GM12878 (cell line): ENCODE measurements around the gene ASAP2. TPM values are rescaled to one million over a fixed set of nuclear protein-coding genes. Genes with fewer than 3 reads are reported as not detected.

ENCODE experiments used
- ATAC-seq: fragments of 200-7000 bp; cut with Tn5 transposase; 3 replicates; pipeline ENCODE4 v1.9.1; 2020; ENCODE audit warnings: mild to moderate bottlenecking, moderate library complexity
- BruUV-seq: library from RNA; stranded (reverse); fragments of 400-500 nt; replicated peaks from 2 replicates; lab custom pipeline; 2021; lab: Mats Ljungman, UMichigan
- CTCF ChIA-PET: fragments of 300-600 bp; sonication (Branson Sonifier 250); formaldehyde crosslinking; extraction: SDS; loops from one replicate; lab custom pipeline; 2021; ENCODE audit warnings: inconsistent platforms; lab: Yijun Ruan, JAX
- POLR2A ChIA-PET: fragments of 350-600 bp; formaldehyde crosslinking; extraction: SDS; loops from one replicate; lab custom pipeline; 2021; ENCODE audit warnings: inconsistent platforms; lab: Charles Lee
- RAD21 ChIA-PET: fragments of 300-600 bp; sonication (Branson Sonifier 250); formaldehyde crosslinking; loops from one replicate; lab custom pipeline; 2023; ENCODE audit warnings: antibody characterized with exemption; ENCODE audit not compliant: unreplicated experiment; lab: Charles Lee
- SMC1A ChIA-PET: fragments of 300-600 bp; sonication (Branson Sonifier 250); formaldehyde crosslinking; loops from one replicate; lab custom pipeline; 2023; ENCODE audit not compliant: unreplicated experiment, uncharacterized antibody; lab: Charles Lee
- DNase-seq: peaks from one replicate; pipeline ENCODE4 v3.0.0-alpha.2; 2011; ENCODE audit warnings: low read depth, low spot score
- FAIRE-seq: peaks from 3 replicates; lab custom pipeline; 2011; peaks lifted over from hg19 to GRCh38; lab: Jason Lieb, UNC
- H2AFZ ChIP-seq: 2 replicates; pipeline ENCODE4 v1.6.0; 2011; ENCODE audit warnings: low read depth, low read length, control low read depth; ENCODE audit not compliant: control insufficient read depth
- H3K27ac ChIP-seq: 2 replicates; pipeline ENCODE4 v1.5.1; 2011; ENCODE audit warnings: control low read depth; ENCODE audit not compliant: control insufficient read depth, insufficient read depth
- H3K27me3 ChIP-seq, 2 experiments: replicated peaks in 1 of 2; 2 replicates each; pipeline versions ENCODE4 v1.6.0 to v1.6.1; 2011; ENCODE audit warnings: low read length in 1 of 2; ENCODE audit not compliant: control insufficient read depth in 2 of 2, insufficient read depth in 2 of 2
- H3K36me3 ChIP-seq, 2 experiments: 2 replicates each; pipeline ENCODE4 v1.5.1; 2011; ENCODE audit warnings: low read length in 1 of 2; ENCODE audit not compliant: control insufficient read depth in 2 of 2, insufficient read depth in 2 of 2
- H3K4me1 ChIP-seq: 2 replicates; pipeline ENCODE4 v1.6.1; 2011; ENCODE audit warnings: mild to moderate bottlenecking, low read length, moderate library complexity, mixed read lengths; ENCODE audit not compliant: control insufficient read depth, insufficient read depth
- H3K4me2 ChIP-seq: 2 replicates; pipeline ENCODE4 v1.6.0; 2011; ENCODE audit warnings: control low read depth; ENCODE audit not compliant: control insufficient read depth, insufficient read depth
- H3K4me3 ChIP-seq: fragments of 200-600 bp; sonication (generic); 2 replicates; pipeline ENCODE4 v1.5.1; 2016
- H3K79me2 ChIP-seq: 2 replicates; pipeline ENCODE4 v1.6.0; 2011; ENCODE audit warnings: low read length; ENCODE audit not compliant: control insufficient read depth, insufficient read depth
- H3K9ac ChIP-seq: 2 replicates; pipeline ENCODE4 v1.8.0; 2011; ENCODE audit warnings: low read length, control low read depth, mixed read lengths; ENCODE audit not compliant: control insufficient read depth, insufficient read depth
- H3K9me3 ChIP-seq: replicated peaks from 3 replicates; pipeline ENCODE4 v1.5.1; 2011; ENCODE audit warnings: mild to moderate bottlenecking, low read length; ENCODE audit not compliant: control insufficient read depth, insufficient read depth
- H4K20me1 ChIP-seq: 2 replicates; pipeline ENCODE4 v1.6.0; 2011; ENCODE audit not compliant: control insufficient read depth, insufficient read depth
- FOXK2 ChIP-seq: fragments of 450-650 bp; IDR thresholded peaks from 2 replicates; pipeline ENCODE4 v1.6.1; 2017; ENCODE audit warnings: mild to moderate bottlenecking, moderate library complexity
- MXI1 ChIP-seq: fragments of 150-350 bp; IDR thresholded peaks from 2 replicates; pipeline ENCODE4 v1.6.1; 2011; ENCODE audit warnings: low read depth, mild to moderate bottlenecking, inconsistent platforms, low read length, improper control_type of control experiment
- NFYA ChIP-seq: IDR thresholded peaks from 2 replicates; pipeline ENCODE4 v1.6.1; 2011; ENCODE audit warnings: low read depth, mild to moderate bottlenecking, low read length, improper control_type of control experiment, borderline replicate concordance
- NR2C1 ChIP-seq: fragments of 450-650 bp; IDR thresholded peaks from 2 replicates; pipeline ENCODE4 v1.6.1; 2017; ENCODE audit warnings: antibody characterized with exemption, mild to moderate bottlenecking, moderate library complexity
- RCOR1 ChIP-seq: conservative IDR thresholded peaks from 2 replicates; pipeline ENCODE4 v1.6.1; 2012; ENCODE audit warnings: low read depth, low read length, improper control_type of control experiment
- SMAD1 ChIP-seq: fragments of 450-650 bp; IDR thresholded peaks from 2 replicates; pipeline ENCODE4 v1.6.1; 2018; ENCODE audit warnings: mild to moderate bottlenecking, low read depth; ENCODE audit not compliant: partially characterized antibody
- SPI1 ChIP-seq: IDR thresholded peaks from 2 replicates; pipeline ENCODE4 v1.6.1; 2011; ENCODE audit warnings: low read depth, mild to moderate bottlenecking, low read length, moderate library complexity, borderline replicate concordance; ENCODE audit not compliant: insufficient read depth
- STAT3 ChIP-seq: IDR thresholded peaks from 2 replicates; pipeline ENCODE4 v1.6.1; 2011; ENCODE audit warnings: low read depth, low read length, improper control_type of control experiment
- USF2 ChIP-seq: IDR thresholded peaks from 2 replicates; pipeline ENCODE4 v1.6.1; 2011; ENCODE audit warnings: low read depth, low read length, improper control_type of control experiment, borderline replicate concordance
- WGBS: methylation state at CpG from one replicate; pipeline ENCODE4 v1.1.6; 2016; ENCODE audit warnings: low lambda C conversion rate; ENCODE audit not compliant: insufficient replicate concordance, insufficient coverage; ENCODE audit errors: missing lambda C conversion rate; 5-methylcytosine and 5-hydroxymethylcytosine counted together
- in situ Hi-C: fragments of 300-500 bp; cut with MboI; formaldehyde crosslinking; loops from 9 replicates; pipeline ENCODE4 v1.14.3; 2018; ENCODE audit warnings: mixed read lengths
- intact Hi-C: fragments of 100-400 bp; cut with micrococcal nuclease; formaldehyde crosslinking; loops from one replicate; pipeline ENCODE4 v1.14.2; 2022; ENCODE audit not compliant: unreplicated experiment
- polyA plus RNA-seq, 11 experiments: library from polyadenylated mRNA; depleted of rRNA in 4 of 11; unstranded in 6 of 11; stranded (reverse) in 5 of 11; fragments of >200 nt; fragmentation: Nextera tagmentation in 4 of 11; fragmentation: Illumina TruSeq in 1 of 11; extraction: Ambion mirVana in 4 of 11; extraction: Trizol in 1 of 11; gene quantifications; 1 replicate in 1 of 11; 2 replicates in 10 of 11; pipeline versions ENCODE4 v1.2.1 to v1.2.3, GENCODE V29; 2011 to 2016; ENCODE audit warnings: inconsistent platforms in 2 of 11, missing spikeins in 2 of 11, low read depth in 1 of 11
- total RNA-seq, 4 experiments: library from RNA; depleted of rRNA in 3 of 4; stranded (reverse); fragments of >200 nt in 3 of 4; fragmentation: Illumina TruSeq in 1 of 4; extraction: Trizol in 1 of 4; gene quantifications; 2 replicates each; pipeline versions ENCODE4 v1.2.1 to v1.2.3, GENCODE V29; 2013 to 2021

Gene ASAP2
- total and polyA plus RNA-seq, 10 of the 15 experiments (the other 5 are each of a cell fraction or from before 2014, with no cell fraction given), result 0.05 to 0.27 (median 0.07) TPM; not detected in 4

GRCh38 chr2:9274701-9275343 is 68.2 kb downstream of the ASAP2 start (continued):
- TF ChIP-seq NFYA (no peak), USF2 (no peak), NR2C1 (no peak), FOXK2 (no peak), SPI1 (no peak)

- H2AFZ ChIP-seq, result no peak overlapping the region
- no peaks in the 10 kb centered on the region for H3K36me3 ChIP-seq
- POLR2A ChIA-PET, result no interaction called here
- FAIRE-seq (no peak), ATAC-seq (no peak), DNase-seq (no peak)
- H3K4me3 ChIP-seq, result no peak overlapping the region
- SMC1A ChIA-PET, result interaction anchor here (1.1 kb wide), 1 partner anchor 20 kb away, joined by 4 read pairs; no protein-coding TSS in a partner anchor
- H3K79me2 ChIP-seq, result no peaks in the 10 kb centered on the region
- H3K27ac ChIP-seq, result no peak overlapping the region
- no peaks in the 10 kb centered on the region for H4K20me1 ChIP-seq
- no peak overlapping the region for H3K9ac ChIP-seq
- intact Hi-C loops (no loop called here), in situ Hi-C loops (no loop called here)
- 27% methylated on average over 3 of the region's 3 CpGs for WGBS
- no peaks in the 10 kb centered on the region for H3K9me3 ChIP-seq
- TF ChIP-seq MXI1 (no peak), RCOR1 (no peak), SMAD1 (no peak), STAT3 (no peak)
- CTCF ChIA-PET, result interaction anchor here (0.6 to 0.8 kb wide), 2 partner anchors 111 to 412 kb away, joined by 3 to 4 read pairs; no protein-coding TSS in a partner anchor
- H3K4me2 ChIP-seq, result no peak overlapping the region
- no peaks in the 10 kb centered on the region for H3K4me1 ChIP-seq
- no TSS peak for BruUV-seq
- peaks cover 0 to 4% of the 10 kb centered on the region in 2 experiments; a peak in 1 of 4 replicates for H3K27me3 ChIP-seq
- RAD21 ChIA-PET, result no interaction called here
These were observed 68.8 kb downstream of the ASAP2 start for GRCh38 chr2:9275399-9275798.
